Left lung (tissue), 10 donors: Measurements from ENCODE around the gene PANX2. TPM values are rescaled to one million over a fixed set of nuclear protein-coding genes. Genes with fewer than 3 reads are reported as not detected.
A peak's percentile ranks its signal among the peaks of the same experiment; 100 is the strongest.

Source experiments
- ATAC-seq: fragments of 200-7000 bp; cut with Tn5 transposase; one replicate; pipeline ENCODE4 v1.9.1; 2020; ENCODE audit warnings: moderate library complexity
- DNase-seq, 4 donors: peaks; one replicate each; pipeline ENCODE4 v3.0.0-alpha.2; 2013 to 2020
- H3K27ac ChIP-seq, 2 donors: fragments of 200-600 bp; sonication (generic) in 1 of 2; one replicate each; pipeline versions ENCODE4 v1.5.0 to v1.8.0; 2020 to 2021
- H3K27me3 ChIP-seq, 2 donors: fragments of 200-600 bp; sonication (generic) in 1 of 2; one replicate each; pipeline versions ENCODE4 v1.5.0 to v1.8.0; 2020 to 2021
- H3K36me3 ChIP-seq, 2 donors: fragments of 200-600 bp; sonication (generic) in 1 of 2; one replicate each; pipeline versions ENCODE4 v1.5.0 to v1.8.0; 2020 to 2021
- H3K4me1 ChIP-seq, 2 donors: fragments of 200-600 bp; one replicate each; pipeline ENCODE4 v1.8.0; 2021
- H3K4me3 ChIP-seq, 2 donors: fragments of 200-600 bp; sonication (generic) in 1 of 2; one replicate each; pipeline versions ENCODE4 v1.5.0 to v1.8.0; 2020 to 2021; ENCODE audit warnings: mild to moderate bottlenecking in 1 of 2
- H3K9me3 ChIP-seq, 2 donors: fragments of 200-600 bp; sonication (generic) in 1 of 2; one replicate each; pipeline versions ENCODE4 v1.5.0 to v1.8.0; 2020 to 2021
- CTCF ChIP-seq, 2 donors: fragments of 200-600 bp; sonication (generic) in 1 of 2; IDR thresholded peaks; one replicate each; pipeline versions ENCODE4 v1.5.0 to v1.8.0; 2021; ENCODE audit warnings: antibody characterized with exemption in 2 of 2
- intact Hi-C, 2 donors: fragments of 100-400 bp; cut with DNase I; formaldehyde crosslinking; loops; one replicate each; pipeline versions ENCODE4 v1.11.2 to v1.14.2; 2022
- polyA plus RNA-seq, 6 donors: library from polyadenylated mRNA; unstranded; fragments of 120-200 nt; gene quantifications; one replicate each; pipeline ENCODE4 v1.2.1, GENCODE V29; 2013; ENCODE audit not compliant: insufficient read length in 6 of 6
- total RNA-seq, 2 donors: library from RNA; stranded (reverse); fragmentation: NEBNext Ultra II Directional; extraction: Animal tissue kit (Norgen Biotek cat#: 25700); gene quantifications; one replicate each; pipeline ENCODE4 v1.2.1, GENCODE V29; 2021
- donor health status: DM: no; HTN: yes; CAD: no.
- donor health status: DM: no; HTN: no; CAD: no.

Gene PANX2
- total and polyA plus RNA-seq, 8 donors = 0.51 to 4.6 (median 0.65) TPM

GRCh38 chr22:50153056-50153755 lies 17.3 kb upstream of the PANX2 start:
- peaks cover 0 to 11% of the 10 kb centered on the region in 2 donors for H3K4me1 ChIP-seq
- no peak for DNase-seq
- no peak for ATAC-seq
- peaks cover 0 to 13% of the 10 kb centered on the region in 2 donors for H3K27me3 ChIP-seq
- H3K9me3 ChIP-seq = no peaks in the 10 kb centered on the region
- no peak overlapping the region for H3K4me3 ChIP-seq
- H3K36me3 ChIP-seq = no peaks in the 10 kb centered on the region
- TF ChIP-seq CTCF (IDR thresholded peaks at IDR 0.05) = no peak
- intact Hi-C loops = no loop called here
- H3K27ac ChIP-seq = no peak overlapping the region

- no peak for TF ChIP-seq CTCF (IDR thresholded peaks at IDR 0.05)
- H3K27ac ChIP-seq = no peak overlapping the region
- H3K4me3 ChIP-seq = no peak overlapping the region
- no peaks in the 10 kb centered on the region for H3K36me3 ChIP-seq
- no peaks in the 10 kb centered on the region for H3K9me3 ChIP-seq
- no peak for ATAC-seq
- DNase-seq = no peak
- H3K27me3 ChIP-seq = peaks cover 0 to 17% of the 10 kb centered on the region in 2 donors
- H3K4me1 ChIP-seq = peaks cover 0 to 6% of the 10 kb centered on the region in 2 donors
- intact Hi-C loops = no loop called here
Measured at GRCh38 chr22:50153756-50154140, 16.8 kb upstream of the PANX2 start.

GRCh38 chr22:50157709-50158375 lies 12.7 kb upstream of the PANX2 start:
- no peak for TF ChIP-seq CTCF (IDR thresholded peaks at IDR 0.05)
- H3K4me3 ChIP-seq = no peak overlapping the region
- intact Hi-C loops = no loop called here
- no peaks in the 10 kb centered on the region for H3K4me1 ChIP-seq
- H3K9me3 ChIP-seq = no peaks in the 10 kb centered on the region
- no peak overlapping the region for H3K27ac ChIP-seq
- no peaks in the 10 kb centered on the region for H3K36me3 ChIP-seq
- peaks cover 0 to 24% of the 10 kb centered on the region in 2 donors for H3K27me3 ChIP-seq
- ATAC-seq = peak; percentile 97
- DNase-seq = peak in 3 of 4 donors; percentile 44 to 88 (median 62)

- TF ChIP-seq CTCF (IDR thresholded peaks at IDR 0.05) = no peak
- DNase-seq = no peak
- peaks cover 0 to 36% of the 10 kb centered on the region in 2 donors for H3K27me3 ChIP-seq
- intact Hi-C loops = no loop called here
- no peaks in the 10 kb centered on the region for H3K36me3 ChIP-seq
- H3K9me3 ChIP-seq = no peaks in the 10 kb centered on the region
- no peak overlapping the region for H3K27ac ChIP-seq
- no peak overlapping the region for H3K4me3 ChIP-seq
- ATAC-seq = no peak
- no peaks in the 10 kb centered on the region for H3K4me1 ChIP-seq
Measured at GRCh38 chr22:50160947-50161346, 9.6 kb upstream of the PANX2 start.
